EL (cell line): ENCODE results near the gene USP54.

Source experiments
- DNase-seq: peaks from one replicate; pipeline ENCODE4 v3.0.0-alpha.2; 2016

Gene USP54

DNA sequence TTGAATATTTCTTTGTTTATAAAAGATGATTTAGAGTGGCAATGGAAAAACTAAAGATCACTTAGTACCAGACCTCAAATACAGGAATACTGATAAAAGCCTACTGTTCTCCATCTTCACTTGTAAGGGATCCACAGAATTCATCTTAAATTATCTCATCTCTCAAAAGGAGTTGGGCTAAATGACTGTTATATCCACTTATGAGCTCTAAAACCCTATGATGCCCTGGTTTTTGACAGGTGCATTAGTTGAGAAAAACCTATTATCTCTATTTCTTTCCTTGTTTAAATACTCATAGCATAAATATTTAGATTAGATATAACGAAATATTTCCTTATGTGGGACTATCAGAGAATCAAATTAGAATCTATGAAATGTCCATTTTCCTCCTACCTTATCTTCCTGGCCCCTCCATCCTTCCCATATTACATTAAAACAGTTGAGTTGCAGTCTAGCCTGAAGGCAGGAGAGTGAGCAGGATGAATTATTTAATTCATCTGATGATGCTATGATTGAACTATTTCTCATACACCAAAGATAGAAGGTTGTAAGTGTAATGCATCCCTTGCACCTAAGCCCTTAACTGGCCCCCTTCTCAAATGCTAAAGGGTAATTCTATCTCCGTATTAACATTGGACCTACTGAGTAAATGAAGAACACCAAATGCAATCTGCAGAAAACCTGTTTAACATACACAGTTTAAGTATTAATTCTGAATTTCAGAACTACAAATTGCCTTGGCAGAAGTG, 125.0 kb downstream of the USP54 start:
- DNase-seq: no peak

DNA sequence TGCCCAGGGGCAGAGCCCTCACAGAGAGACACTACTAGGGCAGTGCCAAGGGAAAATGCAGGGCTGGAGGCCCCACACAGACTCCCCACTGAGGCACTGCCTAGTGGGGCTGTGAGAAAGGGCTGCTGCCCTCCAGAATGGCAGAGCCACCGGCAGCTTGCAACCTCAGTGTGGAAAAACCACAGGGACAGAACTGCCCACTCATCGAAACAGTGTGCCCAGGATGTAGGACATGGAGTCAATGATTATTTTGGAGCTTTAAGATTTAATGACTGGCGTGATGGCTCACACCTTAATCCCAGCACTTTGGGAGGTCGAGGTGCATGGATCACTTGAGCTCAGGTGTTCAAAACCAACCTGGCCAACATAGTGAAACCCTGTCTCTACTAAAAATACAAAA, 130.2 kb downstream of the USP54 start:
- DNase-seq: no peak

GRCh38 chr10:73459683-73460314, 131.3 kb downstream of the USP54 start:
- DNase-seq: no peak

GRCh38 chr10:73456187-73456890, 134.8 kb downstream of the USP54 start:
- no peak for DNase-seq

- DNase-seq: no peak
Observed at GRCh38 chr10:73449113-73449512, 142.0 kb downstream of the USP54 start.

DNA sequence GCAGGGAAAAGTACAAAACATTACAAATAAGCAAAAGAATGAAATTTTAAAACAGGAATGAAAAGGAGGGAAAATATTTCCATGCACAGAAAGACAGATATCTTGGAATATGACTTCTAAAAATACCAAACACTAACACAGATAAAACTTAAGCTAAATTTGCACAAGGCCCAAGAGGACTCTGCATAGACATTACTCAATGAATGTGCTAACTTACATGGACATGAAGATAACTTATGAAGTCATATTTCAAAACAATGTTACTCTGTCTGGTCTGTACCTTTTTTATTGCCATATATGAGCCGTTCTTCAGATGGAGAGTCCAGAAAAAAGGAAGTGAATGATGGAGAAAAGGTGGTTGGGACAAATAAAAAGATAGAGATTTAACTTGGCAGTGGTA, 142.8 kb downstream of the USP54 start:
- DNase-seq: no peak
